NCI-H345 treated with DMSO at 0.1 percent for 48 hours (cell line): Measurements from ENCODE around the gene SARDH.
"Not testable (repeated sequence)": the region's sequence is repeated elsewhere in the genome, so short reads cannot be mapped to it uniquely, and the experiment has no call there.

Experiments
- DNase-seq: peaks from one replicate; lab custom pipeline; 2025; ENCODE audit not compliant: unreplicated experiment; lab: John Stamatoyannopoulos, UW

The SARDH gene

GRCh38 chr9:133686642-133687575 is 51.2 kb downstream of the SARDH start:
- no peak for DNase-seq

GRCh38 chr9:133685653-133686609 is 52.2 kb downstream of the SARDH start:
- no peak for DNase-seq

- DNase-seq: no peak
Observed at GRCh38 chr9:133684936-133685361, 53.2 kb downstream of the SARDH start.

- DNase-seq: no peak
Observed at GRCh38 chr9:133684121-133684935, 53.8 kb downstream of the SARDH start.

- DNase-seq: no peak
Observed at GRCh38 chr9:133683586-133684120, 54.5 kb downstream of the SARDH start.

- DNase-seq: no peak
Observed at GRCh38 chr9:133682818-133683585, 55.1 kb downstream of the SARDH start.

- no peak for DNase-seq
Observed at GRCh38 chr9:133681658-133682306, 56.4 kb downstream of the SARDH start.

- no peak for DNase-seq
Observed at GRCh38 chr9:133680976-133681657, 57.0 kb downstream of the SARDH start.

- DNase-seq: no peak
Observed at GRCh38 chr9:133680250-133680975, 57.7 kb downstream of the SARDH start.

- DNase-seq: no peak
Observed at GRCh38 chr9:133679466-133680061, 58.6 kb downstream of the SARDH start.

- DNase-seq: no peak
Observed at GRCh38 chr9:133679056-133679455, 59.1 kb downstream of the SARDH start.

- no peak for DNase-seq
Observed at GRCh38 chr9:133677126-133678010, 60.8 kb downstream of the SARDH start.

- no peak for DNase-seq
Observed at GRCh38 chr9:133676450-133676849, 61.7 kb downstream of the SARDH start.

- not testable (repeated sequence) for DNase-seq
Observed at GRCh38 chr9:133675796-133676195, 62.4 kb downstream of the SARDH start.

GRCh38 chr9:133674091-133674490 is 64.1 kb downstream of the SARDH start:
- DNase-seq: no peak

- no peak for DNase-seq
Observed at GRCh38 chr9:133673258-133673655, 64.9 kb downstream of the SARDH start.
